ENCODE results near the gene FAM114A2.
"Not testable (repeated sequence)": the region's sequence is repeated elsewhere in the genome, so short reads cannot be mapped to it uniquely, and the experiment has no call there.

The FAM114A2 gene

DNA sequence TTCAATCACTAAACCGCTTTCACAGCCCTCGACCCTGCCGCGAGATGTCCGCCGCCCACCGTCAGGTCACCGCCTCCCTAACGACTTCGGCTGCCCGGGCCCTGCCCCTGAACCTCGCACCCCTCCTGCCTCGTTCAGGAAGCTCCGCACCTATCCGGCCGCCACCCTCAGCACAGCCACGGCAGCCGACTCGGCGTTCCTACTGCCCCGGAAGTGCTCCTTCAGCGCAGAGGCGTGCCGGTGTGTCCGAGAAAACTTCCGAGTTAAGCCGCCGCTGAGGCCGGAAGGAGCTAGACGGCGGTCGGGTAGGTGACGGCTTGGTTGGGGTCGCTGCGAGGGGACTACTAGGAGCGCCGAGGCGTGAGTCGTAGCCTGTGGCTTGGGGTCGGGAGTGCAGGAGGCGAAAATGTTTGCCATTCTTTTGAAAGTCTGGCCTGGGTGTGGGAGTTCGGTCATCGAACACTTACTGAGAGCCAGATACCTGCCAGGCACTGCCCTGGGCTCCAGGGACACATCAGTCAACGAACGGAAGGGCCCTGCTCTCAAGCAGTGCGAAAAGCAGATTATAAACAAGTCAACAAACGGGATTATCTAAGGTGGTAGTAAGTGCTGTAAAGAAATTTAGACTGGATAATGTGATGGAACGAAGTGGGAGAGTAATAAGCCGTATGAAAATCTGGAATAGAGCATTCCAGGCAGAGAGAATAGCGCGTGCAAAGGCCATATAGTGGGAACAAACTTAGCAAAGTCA lies at the start of gene FAM114A2, which contains the start of gene MFAP3:
FAM114A2 (minus strand) TSS at position 204 of the 751 bp plus-strand sequence. CDS start 3,957 bp downstream, outside the sequence.
MFAP3 (plus strand) TSS at position 261 of the 751 bp plus-strand sequence. CDS start 10,756 bp downstream, outside the sequence.
- DNase-seq = peak; percentile 62

DNA sequence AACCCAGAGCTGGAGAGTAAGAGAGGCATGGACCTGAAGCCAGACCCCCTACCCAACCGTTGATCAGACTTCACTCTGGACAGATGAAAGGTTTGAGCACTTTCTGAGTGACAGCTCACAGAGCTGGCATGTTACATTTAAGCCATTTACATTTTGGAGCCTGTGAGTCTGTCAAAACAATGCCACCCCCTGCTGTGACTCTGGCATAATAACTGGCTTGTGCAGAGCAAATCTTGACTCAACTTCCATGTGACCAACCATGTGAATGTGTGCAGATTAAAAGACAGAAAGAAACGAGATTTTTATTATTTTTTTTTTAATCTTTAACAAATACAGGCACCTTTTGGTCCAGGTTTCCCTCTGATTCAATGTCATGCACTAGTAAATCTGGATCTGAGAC lies 48.5 kb upstream of the FAM114A2 start:
- DNase-seq = no peak

DNA sequence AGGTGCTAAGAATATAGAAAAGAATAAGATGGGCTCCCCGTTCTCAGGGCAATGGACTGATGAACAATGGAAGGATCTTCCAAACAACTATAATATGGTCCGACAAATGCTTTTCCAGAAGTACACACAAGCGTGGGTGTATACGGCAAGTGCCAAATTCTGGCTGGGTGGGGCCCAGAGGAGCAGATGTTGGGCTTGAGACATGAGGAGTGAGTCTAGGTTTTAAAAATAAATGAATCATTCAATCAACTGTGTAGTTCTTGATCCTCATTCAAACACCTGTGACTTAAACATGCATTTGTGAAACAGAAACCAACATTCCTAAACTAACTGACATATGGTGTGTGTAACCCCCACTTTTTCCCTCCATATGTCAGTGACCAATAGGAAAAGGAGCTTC lies 47.9 kb upstream of the FAM114A2 start:
- no peak for DNase-seq

GRCh38 chr5:154086146-154086545 lies 47.4 kb upstream of the FAM114A2 start:
- DNase-seq = no peak

- DNase-seq = no peak
Measured at GRCh38 chr5:154084062-154084639, 45.4 kb upstream of the FAM114A2 start.

GRCh38 chr5:154081246-154081645 lies 42.5 kb upstream of the FAM114A2 start:
- DNase-seq = no peak

DNA sequence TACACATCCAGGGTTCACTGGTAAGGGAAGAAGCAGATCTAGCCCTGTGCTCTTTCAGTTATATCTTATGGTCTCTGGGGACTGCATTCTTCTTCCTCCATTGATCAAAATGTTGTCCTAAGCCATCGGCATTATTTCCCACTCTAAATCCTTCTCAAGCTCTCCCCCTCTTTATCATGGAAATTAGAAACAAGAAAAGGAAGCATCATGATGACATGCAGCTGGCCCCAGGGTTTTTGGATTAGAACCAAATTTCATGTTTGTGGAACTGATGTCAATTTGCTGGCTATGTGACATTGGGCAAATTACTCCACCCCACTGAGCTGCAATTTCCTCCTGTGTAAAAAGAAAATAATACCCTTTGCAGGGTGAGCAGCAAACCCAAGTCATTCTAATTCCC lies 39.6 kb upstream of the FAM114A2 start:
- DNase-seq = peak; percentile 80

- no peak for DNase-seq
Measured at GRCh38 chr5:154077696-154078095, 39.0 kb upstream of the FAM114A2 start.

GRCh38 chr5:154076240-154076922 lies 37.7 kb upstream of the FAM114A2 start:
- DNase-seq = no peak

- DNase-seq = peak; percentile 11
Measured at GRCh38 chr5:154072414-154073171, 33.9 kb upstream of the FAM114A2 start.

DNA sequence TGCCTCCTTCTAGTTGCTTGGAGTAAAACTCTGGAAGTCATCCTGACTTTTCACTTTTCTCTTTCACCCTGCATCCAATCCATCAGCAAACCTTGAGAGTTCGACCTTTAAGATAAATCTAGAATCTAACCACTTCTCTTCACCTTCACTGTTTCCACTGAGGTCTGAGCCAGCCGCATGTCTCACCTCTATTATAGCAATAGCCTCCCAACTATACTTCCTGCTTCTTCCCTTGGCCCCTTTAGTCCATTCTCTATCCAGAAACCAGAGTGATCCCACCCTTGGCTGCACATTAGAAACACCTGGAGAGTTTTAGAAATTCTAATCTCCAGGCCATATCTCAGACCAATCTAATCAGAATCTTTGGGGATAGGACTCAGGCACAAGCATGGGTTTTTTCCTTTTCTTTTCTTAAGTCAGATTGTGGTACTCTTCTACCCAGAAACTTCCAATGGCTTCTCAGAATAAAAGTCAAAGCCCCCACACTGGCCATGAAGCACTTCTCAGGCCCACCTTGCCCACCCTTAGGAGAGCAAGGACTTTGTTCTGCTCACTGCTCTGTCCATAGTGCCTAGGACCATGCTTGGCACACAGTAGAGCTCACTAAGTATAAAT lies 33.2 kb upstream of the FAM114A2 start:
- DNase-seq = no peak

- DNase-seq = not testable (repeated sequence)
Measured at GRCh38 chr5:154069854-154070253, 31.1 kb upstream of the FAM114A2 start.

GRCh38 chr5:154065971-154066370 lies 27.3 kb upstream of the FAM114A2 start:
- no peak for DNase-seq

- no peak for DNase-seq
Measured at GRCh38 chr5:154063372-154063771, 24.7 kb upstream of the FAM114A2 start.

DNA sequence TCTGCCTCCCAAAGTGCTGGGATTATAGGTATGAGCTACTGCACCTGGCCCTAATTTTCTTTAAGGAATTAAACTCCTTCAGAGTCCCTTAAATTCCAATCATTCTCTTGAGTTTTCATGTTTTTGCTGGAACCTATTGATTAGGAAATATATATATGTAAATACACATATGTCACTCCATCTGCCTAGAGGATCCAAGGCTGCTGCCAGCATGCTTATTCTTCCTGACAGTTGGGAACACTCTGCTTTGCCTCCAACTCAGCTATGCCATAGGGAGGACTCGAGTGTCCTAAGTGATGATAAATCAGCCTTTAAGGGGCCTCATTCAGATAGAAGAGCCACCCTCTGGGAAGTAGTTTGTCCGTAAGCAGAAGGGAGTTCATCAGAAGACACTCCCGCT lies 21.9 kb upstream of the FAM114A2 start:
- DNase-seq = no peak

DNA sequence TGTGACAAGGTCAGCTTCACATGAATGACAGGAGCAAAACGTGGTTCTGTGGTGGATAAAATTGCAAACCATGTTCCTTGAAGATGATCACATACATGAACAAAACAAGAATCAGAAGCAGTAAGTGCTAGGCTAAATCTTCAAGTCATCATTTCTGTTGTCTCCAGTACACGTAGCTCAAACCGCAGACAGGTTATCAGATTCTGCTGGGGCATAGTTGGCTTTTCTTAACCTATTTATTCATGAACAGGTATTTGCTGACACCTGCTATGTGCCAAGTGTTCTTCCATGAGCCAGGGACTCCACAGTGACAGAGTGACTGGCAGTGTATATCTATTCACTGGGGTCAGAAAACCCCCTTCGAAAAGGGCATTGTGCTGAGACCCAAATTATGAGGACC lies 20.9 kb upstream of the FAM114A2 start:
- DNase-seq = no peak

GRCh38 chr5:154059039-154059430 lies 20.3 kb upstream of the FAM114A2 start:
- DNase-seq = no peak

DNA sequence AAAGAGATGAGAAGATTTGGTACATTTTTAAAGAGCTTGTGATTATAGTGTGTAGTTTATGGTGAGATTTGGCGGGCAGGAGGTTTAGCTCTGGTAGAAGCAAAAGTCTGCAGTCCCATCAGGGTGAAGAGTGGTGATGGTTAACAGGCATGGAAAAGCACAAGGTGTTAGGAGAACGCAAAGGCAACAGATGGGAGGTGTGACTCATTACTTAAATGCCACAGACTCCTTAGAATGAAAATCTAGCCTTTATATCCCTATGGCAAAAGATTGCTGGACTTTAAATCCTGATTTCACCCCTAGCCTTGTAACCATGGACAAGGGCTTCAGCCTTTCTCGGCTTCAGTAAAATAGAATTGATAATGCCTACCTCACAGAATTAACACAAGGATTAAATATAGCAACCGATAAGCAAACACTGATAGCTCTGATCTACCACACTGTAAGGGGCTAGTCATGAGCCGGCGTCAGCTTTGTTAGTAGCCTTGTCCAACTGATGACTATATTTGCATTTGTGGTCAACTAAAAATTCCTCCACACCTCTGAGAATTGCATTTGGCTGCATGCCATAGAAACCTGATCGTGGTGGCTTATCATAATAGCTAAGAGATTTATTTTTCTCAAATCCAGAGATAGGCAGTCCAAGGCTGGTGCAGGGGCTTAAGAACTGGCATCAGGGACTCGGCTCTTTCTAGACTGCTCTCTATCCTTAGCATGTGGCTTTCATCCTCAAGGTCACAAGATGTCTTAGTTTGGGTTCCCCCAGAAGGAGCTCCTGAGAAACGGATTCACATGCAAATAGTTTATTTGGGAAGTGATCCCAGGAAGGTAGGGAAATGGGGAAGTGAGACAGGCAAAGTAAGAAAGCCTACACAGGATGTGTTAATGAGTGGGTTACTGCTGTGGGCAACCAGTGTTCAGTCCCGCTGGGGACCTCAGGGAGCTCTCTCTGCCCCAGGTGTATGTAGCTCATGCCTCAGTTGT lies 19.6 kb upstream of the FAM114A2 start:
- DNase-seq = no peak

DNA sequence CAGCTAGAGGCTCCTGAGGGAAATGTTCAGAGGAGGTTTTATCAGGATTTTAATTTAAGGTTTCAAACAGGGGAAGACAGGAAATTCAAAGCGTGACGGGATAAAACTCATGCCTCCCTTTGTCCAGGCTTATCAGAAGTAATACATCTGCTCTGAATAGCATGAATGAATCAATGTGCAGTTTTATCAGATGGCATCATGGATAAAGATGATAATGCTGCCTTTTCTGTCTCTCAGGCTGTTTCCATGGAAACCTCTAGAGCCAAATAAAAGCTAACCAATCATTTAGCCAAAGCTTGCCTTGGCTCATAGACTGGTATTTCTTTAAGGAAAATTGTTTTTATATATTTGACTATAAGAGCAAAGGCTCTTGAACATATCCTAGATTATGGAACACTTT lies 16.5 kb upstream of the FAM114A2 start:
- DNase-seq = no peak

GRCh38 chr5:154053468-154053867 lies 14.8 kb upstream of the FAM114A2 start:
- DNase-seq = no peak

DNA sequence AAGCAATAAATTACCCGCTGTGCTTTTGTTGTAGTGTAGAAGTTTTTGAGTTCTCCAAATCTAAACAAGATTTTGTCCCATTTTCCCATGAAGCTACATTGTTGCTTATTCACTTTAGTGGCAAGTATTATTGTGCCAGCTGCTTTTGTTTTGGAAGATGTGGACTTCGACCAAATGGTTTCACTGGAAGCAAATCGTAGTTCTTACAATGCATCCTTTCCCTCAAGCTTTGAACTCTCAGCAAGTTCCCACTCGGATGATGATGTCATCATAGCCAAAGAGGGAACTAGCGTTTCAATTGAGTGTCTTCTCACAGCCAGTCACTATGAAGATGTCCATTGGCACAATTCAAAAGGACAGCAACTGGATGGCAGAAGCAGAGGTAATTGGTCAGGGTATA lies 10.9 kb upstream of the FAM114A2 start:
- no peak for DNase-seq

Measured in NCI-H187 treated with DMSO at 0.1 percent for 48 hours (cell line).